Raji (cell line): ENCODE measurements around the gene IRX3.

ENCODE experiments used
- POLR2A ChIP-seq: IDR thresholded peaks from 2 replicates; pipeline ENCODE4 v1.6.1; 2011; ENCODE audit warnings: low read depth, low read length, control low read depth; ENCODE audit not compliant: insufficient read depth

IRX3 gene

DNA sequence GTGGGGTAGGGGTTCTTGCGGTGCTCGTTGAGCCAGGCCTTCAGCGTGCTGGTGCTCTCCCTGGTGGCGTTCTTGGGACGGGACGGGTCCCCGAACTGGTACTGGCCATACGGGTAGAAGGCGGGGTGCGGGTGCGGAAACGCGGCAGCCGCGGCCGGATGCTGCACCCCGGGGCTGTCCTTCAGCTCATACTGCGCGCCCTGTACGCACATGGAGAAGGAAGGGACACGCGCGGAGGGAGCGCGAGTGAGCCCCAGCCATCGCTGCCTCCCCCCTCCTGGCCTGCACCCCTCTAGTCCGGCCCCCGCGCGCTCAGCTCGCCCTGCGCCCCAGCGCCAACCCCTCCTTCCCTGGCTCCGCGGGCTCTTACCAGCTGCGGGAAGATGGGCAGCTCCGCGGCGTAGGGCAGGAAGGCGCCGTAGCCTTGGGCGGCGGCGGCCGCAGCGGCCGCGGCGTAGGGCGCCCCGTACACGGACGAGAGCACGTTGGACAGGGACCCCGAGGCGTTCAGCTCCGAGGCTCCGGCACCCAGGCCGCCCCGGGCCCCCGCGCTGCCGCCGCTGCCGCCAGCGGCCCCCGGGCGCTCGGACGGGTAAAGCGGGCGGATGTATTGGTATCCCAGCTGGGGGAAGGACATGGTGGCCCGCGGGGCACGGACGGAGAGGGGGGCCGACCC is 1.0 kb downstream of the IRX3 start:
- TF ChIP-seq POLR2A = no peak

- no peak for TF ChIP-seq POLR2A
Observed at GRCh38 chr16:54284931-54285413, 1.6 kb downstream of the IRX3 start.

- TF ChIP-seq POLR2A = no peak
Observed at GRCh38 chr16:54284319-54284930, 2.2 kb downstream of the IRX3 start.

DNA sequence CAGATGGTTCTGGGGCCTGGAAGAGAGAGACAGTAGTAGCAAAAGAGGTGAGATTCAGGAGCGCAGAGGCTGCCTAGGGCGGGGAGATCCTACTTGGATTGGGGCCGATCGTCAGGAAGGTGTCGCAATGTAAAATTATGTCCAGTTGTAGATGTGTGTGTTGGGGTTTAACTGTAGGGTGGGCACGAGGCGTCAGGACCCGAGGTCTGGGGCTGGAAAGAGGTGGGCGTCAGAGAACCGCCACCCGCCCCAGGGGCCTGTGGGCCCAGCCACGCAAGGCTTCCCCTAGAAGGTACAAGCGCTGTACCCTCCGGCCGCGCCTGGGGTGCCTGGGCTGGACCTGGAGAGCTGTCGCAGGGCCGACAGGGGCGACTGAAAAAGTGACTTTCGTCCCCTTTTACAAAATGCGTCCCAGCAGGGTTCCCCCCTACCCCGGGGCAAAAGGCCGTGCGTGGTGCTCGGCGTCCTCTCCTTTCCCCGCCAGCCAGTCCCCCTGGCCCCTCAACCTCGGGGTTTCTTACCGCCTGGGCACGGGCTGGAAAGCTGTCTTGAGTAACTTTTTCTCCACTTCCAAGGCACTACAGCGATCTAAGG is 2.8 kb downstream of the IRX3 start:
- TF ChIP-seq POLR2A = no peak

- TF ChIP-seq POLR2A = no peak
Observed at GRCh38 chr16:54282928-54283724, 3.5 kb downstream of the IRX3 start.

GRCh38 chr16:54282202-54282927 is 4.2 kb downstream of the IRX3 start:
- TF ChIP-seq POLR2A = no peak

- TF ChIP-seq POLR2A = no peak
Observed at GRCh38 chr16:54281535-54282201, 4.9 kb downstream of the IRX3 start.

DNA sequence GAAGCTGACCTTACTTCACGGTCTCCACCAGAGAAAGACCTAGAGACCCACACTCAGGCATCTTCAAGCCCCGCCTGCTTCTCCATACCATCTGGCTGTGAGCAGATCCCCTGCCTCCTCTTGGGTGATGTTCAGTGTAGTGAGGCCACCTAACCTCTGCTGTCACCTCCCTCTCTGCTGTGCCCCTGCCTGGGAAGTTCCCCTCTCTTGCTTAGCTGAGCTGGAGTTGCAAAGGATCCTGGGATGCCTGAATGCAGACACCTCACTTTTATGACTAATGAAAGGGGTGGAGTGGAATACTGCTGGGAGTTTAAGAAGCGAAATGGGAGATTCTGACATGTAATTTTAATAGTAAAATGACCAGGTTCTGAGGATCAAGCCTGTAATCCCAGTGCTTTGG is 5.8 kb downstream of the IRX3 start:
- TF ChIP-seq POLR2A = no peak

- TF ChIP-seq POLR2A = no peak
Observed at GRCh38 chr16:54277845-54278703, 8.5 kb downstream of the IRX3 start.

DNA sequence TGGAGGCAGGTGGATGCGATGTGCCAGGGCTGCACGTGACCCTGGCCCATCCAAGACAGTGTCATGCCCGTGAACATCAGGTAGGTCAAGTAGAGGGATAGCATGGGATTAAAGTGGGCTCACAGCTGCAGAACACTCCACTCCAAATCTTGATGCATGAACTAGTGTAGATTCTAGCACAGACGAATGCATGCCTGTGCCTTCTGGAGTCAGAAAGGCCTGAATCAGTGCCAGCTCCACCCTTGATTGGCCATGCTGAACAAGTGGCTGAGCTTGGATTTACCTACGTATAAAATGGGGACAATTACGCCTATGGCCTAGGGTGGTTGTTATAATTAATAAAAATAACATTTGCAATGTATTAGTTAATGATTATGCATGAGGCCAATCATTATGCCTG is 10.6 kb downstream of the IRX3 start:
- no peak for TF ChIP-seq POLR2A

- TF ChIP-seq POLR2A = no peak
Observed at GRCh38 chr16:54273566-54273965, 13.0 kb downstream of the IRX3 start.

DNA sequence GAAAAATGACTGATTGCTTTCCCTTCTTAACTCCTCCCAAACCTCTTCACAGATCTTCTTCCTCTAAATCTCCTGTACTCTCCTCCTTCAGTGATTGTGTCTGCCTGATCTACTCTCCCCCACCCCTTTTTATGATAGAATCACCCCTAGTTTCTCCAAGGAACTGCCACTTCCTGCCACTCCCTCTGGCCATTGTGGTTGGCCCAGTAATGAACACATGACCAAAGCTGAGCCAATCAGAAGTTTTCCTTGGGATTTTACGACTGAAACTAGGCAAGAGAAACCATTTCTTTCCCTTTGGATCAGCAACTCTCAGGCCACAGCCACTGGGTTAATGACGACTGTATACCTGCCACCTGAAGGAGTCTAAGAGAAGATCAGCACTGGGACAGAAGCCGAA is 15.9 kb downstream of the IRX3 start:
- no peak for TF ChIP-seq POLR2A

DNA sequence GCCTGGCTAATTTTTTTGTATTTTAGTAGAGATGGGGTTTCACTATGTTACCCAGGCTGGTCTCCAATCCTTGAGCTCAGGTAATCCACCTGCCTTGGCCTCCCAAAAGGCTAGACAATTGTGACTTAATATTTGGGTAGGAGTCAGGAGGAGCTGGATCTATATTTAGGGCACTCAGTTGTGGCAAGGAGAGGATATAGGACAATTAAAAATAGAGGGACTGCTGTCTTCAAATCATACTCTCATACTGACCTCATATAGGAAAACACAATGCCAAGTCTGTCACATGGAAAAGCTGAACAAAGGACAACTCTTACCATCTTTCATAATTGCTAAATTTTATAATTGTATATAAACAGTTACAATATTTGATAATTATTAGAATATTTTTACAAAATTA is 17.1 kb downstream of the IRX3 start:
- no peak for TF ChIP-seq POLR2A
